K562 (cell line): ENCODE data around the gene MTNR1B. TPM values are rescaled to one million over a fixed set of nuclear protein-coding genes. Genes with fewer than 3 reads are reported as not detected.

ENCODE experiments used
- ATAC-seq: fragments of 200-7000 bp; cut with Tn5 transposase; 3 replicates; pipeline ENCODE4 v1.9.1; 2020; ENCODE audit warnings: moderate library complexity
- BruUV-seq: library from RNA; stranded (reverse); fragments of 400-500 nt; replicated peaks from 2 replicates; lab custom pipeline; 2021; lab: Mats Ljungman, UMichigan
- CTCF ChIA-PET: fragments of 300-600 bp; formaldehyde crosslinking; extraction: SDS; loops from one replicate; lab custom pipeline; 2021; ENCODE audit warnings: low intra/inter-chr PET ratio; lab: Yijun Ruan, JAX
- POLR2A ChIA-PET: fragments of 300-600, 350-650 bp; sonication (Branson Sonifier 250); formaldehyde crosslinking; extraction: SDS; loops from one replicate; lab custom pipeline; 2021; ENCODE audit warnings: antibody characterized with exemption, inconsistent platforms; lab: Yijun Ruan, JAX
- DNase-seq, 4 experiments: peaks; one replicate each; pipeline versions ENCODE4 v3.0.0 to v3.0.0-alpha.2; 2011 to 2018; ENCODE audit warnings: low spot score in 3 of 4, mixed read lengths in 3 of 4; ENCODE audit errors: extremely low read depth in 1 of 4
- FAIRE-seq: peaks from 2 replicates; lab custom pipeline; 2011; peaks lifted over from hg19 to GRCh38; lab: Jason Lieb, UNC
- H2AFZ ChIP-seq: 2 replicates; pipeline ENCODE4 v1.6.0; 2011; ENCODE audit warnings: low read depth, low read length, control low read depth, inconsistent platforms
- H3K27ac ChIP-seq: fragments of 200-600 bp; 3 replicates; pipeline ENCODE4 v1.8.0; 2011; ENCODE audit warnings: low read depth, mild to moderate bottlenecking, control low read depth, inconsistent platforms, low read length, moderate library complexity, mixed read lengths; ENCODE audit errors: extremely low read depth
- H3K27me3 ChIP-seq, 2 experiments: fragments of 300-600 bp in 1 of 2; 2 replicates in 1 of 2; 3 replicates in 1 of 2; pipeline versions ENCODE4 v1.6.0 to v1.8.0; 2011; ENCODE audit warnings: inconsistent platforms in 2 of 2, low read length in 2 of 2, mild to moderate bottlenecking in 1 of 2, mixed read lengths in 1 of 2, moderate library complexity in 1 of 2; ENCODE audit not compliant: control insufficient read depth in 2 of 2, insufficient read depth in 2 of 2
- H3K36me3 ChIP-seq: fragments of 300-600 bp; 3 replicates; pipeline ENCODE4 v1.8.0; 2011; ENCODE audit warnings: mild to moderate bottlenecking, low read length, inconsistent platforms; ENCODE audit not compliant: control insufficient read depth, insufficient read depth
- H3K4me1 ChIP-seq, 2 experiments: fragments of 200-600 bp in 1 of 2; replicated peaks in 1 of 2; 2 replicates in 1 of 2; 3 replicates in 1 of 2; pipeline versions ENCODE4 v1.5.1 to v1.8.0; 2011; ENCODE audit warnings: inconsistent platforms in 2 of 2, low read length in 2 of 2, mild to moderate bottlenecking in 1 of 2, mixed read lengths in 1 of 2, moderate library complexity in 1 of 2; ENCODE audit not compliant: control insufficient read depth in 2 of 2, insufficient read depth in 2 of 2
- H3K4me2 ChIP-seq: 2 replicates; pipeline ENCODE4 v1.6.1; 2011; ENCODE audit warnings: low read length, control low read depth, inconsistent platforms, mixed read lengths; ENCODE audit not compliant: insufficient read depth
- H3K4me3 ChIP-seq: fragments of 200-600 bp; sonication (generic), shearing (Covaris generic); 2 replicates; pipeline ENCODE4 v1.5.1; 2016; ENCODE audit warnings: control low read depth, inconsistent platforms
- H3K79me2 ChIP-seq: fragments of 200-600 bp; 3 replicates; pipeline ENCODE4 v1.8.0; 2011; ENCODE audit warnings: low read length, inconsistent platforms; ENCODE audit not compliant: control insufficient read depth, insufficient read depth
- H3K9ac ChIP-seq, 2 experiments: 2 replicates each; pipeline versions ENCODE4 v1.6.0 to v1.6.1; 2011; ENCODE audit warnings: low read depth in 2 of 2, low read length in 2 of 2, control low read depth in 1 of 2, inconsistent platforms in 1 of 2, mild to moderate bottlenecking in 1 of 2, mixed read lengths in 1 of 2; ENCODE audit not compliant: insufficient read depth in 1 of 2
- H3K9me1 ChIP-seq: one replicate; pipeline ENCODE4 v1.6.0; 2011; ENCODE audit warnings: inconsistent platforms, mild to moderate bottlenecking, low read length, moderate library complexity; ENCODE audit not compliant: control insufficient read depth, insufficient read depth
- H3K9me3 ChIP-seq: replicated peaks from 2 replicates; pipeline ENCODE4 v1.5.1; 2011; ENCODE audit warnings: low read depth, low read length, inconsistent platforms; ENCODE audit not compliant: control insufficient read depth, insufficient read depth
- H4K20me1 ChIP-seq: replicated peaks from 2 replicates; pipeline ENCODE4 v1.6.1; 2011; ENCODE audit warnings: low read length, inconsistent platforms, mixed read lengths; ENCODE audit not compliant: control insufficient read depth, insufficient read depth
- GABPB1 ChIP-seq: sonication (generic); formaldehyde crosslinking; IDR thresholded peaks from 2 replicates; pipeline ENCODE4 v1.8.0; 2022; ENCODE audit warnings: mild to moderate bottlenecking, missing genetic modification reagents
- IFI16 ChIP-seq: fragments of 250-450 bp; sonication (Bioruptor Pico); IDR thresholded peaks from 2 replicates; pipeline ENCODE4 v2.1.2; 2022; ENCODE audit warnings: mild to moderate bottlenecking, inconsistent platforms
- MTA2 ChIP-seq: fragments of 450-650 bp; IDR thresholded peaks from 2 replicates; pipeline ENCODE4 v1.6.1; 2016; ENCODE audit warnings: low read depth
- NCOA1 ChIP-seq: fragments of 450-650 bp; IDR thresholded peaks from 2 replicates; pipeline ENCODE4 v1.6.1; 2016; ENCODE audit warnings: low read depth
- NFRKB ChIP-seq: fragments of 450-650 bp; IDR thresholded peaks from 2 replicates; pipeline ENCODE4 v1.6.1; 2016; ENCODE audit warnings: low read depth
- PML ChIP-seq: IDR thresholded peaks from 2 replicates; pipeline ENCODE4 v1.6.1; 2012; ENCODE audit warnings: low read length, inconsistent platforms
- PRPF4 ChIP-seq: fragments of 200-400 bp; formaldehyde crosslinking; IDR thresholded peaks from one replicate; pipeline ENCODE4 v1.6.1; 2017; ENCODE audit warnings: low read length, low read depth, mild to moderate bottlenecking; ENCODE audit not compliant: insufficient read depth, poor library complexity, severe bottlenecking
- PYGO2 ChIP-seq: fragments of 450-650 bp; IDR thresholded peaks from 2 replicates; pipeline ENCODE4 v1.6.1; 2016; ENCODE audit warnings: mild to moderate bottlenecking, missing genetic modification characterization, moderate library complexity, missing compliant biosample characterization
- RBM39 ChIP-seq: fragments of 200-400 bp; formaldehyde crosslinking; optimal IDR thresholded peaks from 2 replicates; pipeline ENCODE3; 2018; ENCODE audit warnings: low read depth, low read length
- SOX6 ChIP-seq: fragments of 450-650 bp; IDR thresholded peaks from 2 replicates; pipeline ENCODE4 v1.6.1; 2014; ENCODE audit warnings: mild to moderate bottlenecking
- SRF ChIP-seq, 2 experiments: fragments of 250-450, 450-650 bp in 1 of 2; sonication (Bioruptor Pico) in 1 of 2; sonication (generic) in 1 of 2; formaldehyde crosslinking; IDR thresholded peaks; 2 replicates each; pipeline versions ENCODE4 v1.5.0 to v1.5.1; 2020 to 2022; ENCODE audit warnings: mild to moderate bottlenecking in 1 of 2, missing genetic modification reagents in 1 of 2
- SRSF1 ChIP-seq: fragments of 200-400 bp; formaldehyde crosslinking; IDR thresholded peaks from 2 replicates; pipeline ENCODE4 v1.6.1; 2017; ENCODE audit warnings: mild to moderate bottlenecking, low read depth, low read length, moderate library complexity
- ZNF165 ChIP-seq: fragments of 250-450 bp; sonication (Bioruptor Pico); IDR thresholded peaks from 2 replicates; pipeline ENCODE4 v1.4.0; 2020; ENCODE audit warnings: borderline replicate concordance
- ZNF184 ChIP-seq: sonication (generic); formaldehyde crosslinking; IDR thresholded peaks from 2 replicates; pipeline ENCODE4 v1.5.0; 2020; ENCODE audit warnings: missing genetic modification reagents
- ZNF778 ChIP-seq: fragments of 450-650 bp; formaldehyde crosslinking; IDR thresholded peaks from 2 replicates; pipeline ENCODE4 v1.4.0; 2020; ENCODE audit warnings: mild to moderate bottlenecking, moderate library complexity
- WGBS: fragments of 100-300 bp; shearing (Covaris generic); methylation state at CpG from one replicate; pipeline ENCODE4 v1.1.6; 2016; ENCODE audit warnings: low coverage, mixed read lengths; ENCODE audit not compliant: insufficient coverage; ENCODE audit errors: missing lambda C conversion rate; 5-methylcytosine and 5-hydroxymethylcytosine counted together
- in situ Hi-C: fragments of 300-500 bp; cut with MboI; formaldehyde crosslinking; loops from 4 replicates; pipeline ENCODE4 v1.15.0; 2018; ENCODE audit warnings: inconsistent platforms, mixed read lengths
- intact Hi-C: fragments of 100-400 bp; cut with micrococcal nuclease; formaldehyde crosslinking; loops from 2 replicates; pipeline ENCODE4 v1.14.2; 2022
- polyA plus RNA-seq, 8 experiments: library from polyadenylated mRNA; depleted of rRNA in 4 of 8; stranded (reverse) in 5 of 8; unstranded in 3 of 8; fragments of >200 nt; fragmentation: Nextera tagmentation in 2 of 8; fragmentation: Illumina TruSeq in 1 of 8; extraction: Ambion mirVana in 2 of 8; extraction: Trizol in 1 of 8; gene quantifications; 2 replicates each; pipeline versions ENCODE4 v1.2.1 to v1.2.3, GENCODE V29; 2011 to 2014; ENCODE audit warnings: inconsistent platforms in 1 of 8, missing spikeins in 1 of 8
- total RNA-seq, 7 experiments: library from RNA; depleted of rRNA in 6 of 7; stranded (reverse); fragments of >200 nt in 6 of 7; fragmentation: Illumina TruSeq in 2 of 7; extraction: Trizol in 2 of 7; gene quantifications; 2 replicates each; pipeline versions ENCODE4 v1.2.1 to v1.2.3, GENCODE V29; 2011 to 2021; ENCODE audit warnings: low replicate concordance in 1 of 7
- TF ChIP-seq, protein P1 (sequence below): fragments of 250-450 bp; sonication (Bioruptor Pico); IDR thresholded peaks from 2 replicates; pipeline ENCODE4 v1.5.0; 2022; ENCODE audit warnings: mild to moderate bottlenecking
- TF ChIP-seq, protein P2 (sequence below): sonication (generic); formaldehyde crosslinking; IDR thresholded peaks from 2 replicates; pipeline ENCODE4 v1.8.1; 2023; ENCODE audit warnings: mild to moderate bottlenecking, missing genetic modification reagents
- TF ChIP-seq, protein P3 (sequence below): fragments of 450-650 bp; conservative IDR thresholded peaks from 2 replicates; pipeline ENCODE4 v1.6.1; 2016; ENCODE audit warnings: missing genetic modification characterization, low read depth, mild to moderate bottlenecking, control low read depth, missing compliant biosample characterization

Gene MTNR1B
- total and polyA plus RNA-seq, 9 of the 15 experiments (the other 6 are each of a cell fraction or from before 2014, with no cell fraction given), result not detected

DNA sequence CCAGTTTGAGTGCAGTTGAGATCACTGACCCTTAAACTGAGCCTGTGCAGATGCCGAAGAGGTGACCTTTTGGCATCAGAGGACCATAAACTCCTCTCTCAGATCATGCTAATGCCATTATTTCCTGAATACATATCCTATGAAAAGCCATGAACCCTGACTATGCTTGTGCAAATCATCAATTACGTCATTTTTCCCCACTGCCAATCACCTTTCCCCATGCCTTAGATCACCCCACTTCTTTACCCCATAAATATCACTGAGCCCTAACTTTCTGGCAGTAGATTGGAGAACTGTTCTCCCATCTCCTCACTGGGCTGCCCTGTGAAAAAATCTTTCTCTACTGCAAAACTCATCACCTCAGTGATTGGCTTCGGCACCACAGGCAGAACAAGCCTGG lies 32.9 kb downstream of the MTNR1B start:
- no peak overlapping the region for H3K4me2 ChIP-seq
- CTCF ChIA-PET, result no interaction called here
- POLR2A ChIA-PET, result interaction anchor here (1.6 kb wide), 1 partner anchor 16 kb away, joined by 5 read pairs; no protein-coding TSS in a partner anchor
- DNase-seq (no peak), ATAC-seq (no peak), FAIRE-seq (no peak)
- no peak overlapping the region for H3K9ac ChIP-seq
- H3K4me1 ChIP-seq, result peaks cover 0 to 4% of the 10 kb centered on the region in 2 experiments; a peak in 2 of 5 replicates
- WGBS, result 39% methylated on average over 3 of the region's 3 CpGs
- intact Hi-C loops (no loop called here), in situ Hi-C loops (no loop called here)
- H2AFZ ChIP-seq, result no peak overlapping the region
- no peaks in the 10 kb centered on the region for H4K20me1 ChIP-seq
- H3K79me2 ChIP-seq, result no peaks in the 10 kb centered on the region
- H3K27ac ChIP-seq, result no peak overlapping the region; the same call in 2 of the 3 replicates
- no peaks in the 10 kb centered on the region for H3K36me3 ChIP-seq
- no peaks in the 10 kb centered on the region; the same call in 1 of the 2 replicates for H3K9me3 ChIP-seq
- H3K4me3 ChIP-seq, result no peak overlapping the region
- H3K9me1 ChIP-seq, result no peaks in the 10 kb centered on the region
- no TSS peak for BruUV-seq
- TF ChIP-seq MTA2, result no peak
- TF ChIP-seq NFRKB, result no peak
- TF ChIP-seq, protein P1, sequence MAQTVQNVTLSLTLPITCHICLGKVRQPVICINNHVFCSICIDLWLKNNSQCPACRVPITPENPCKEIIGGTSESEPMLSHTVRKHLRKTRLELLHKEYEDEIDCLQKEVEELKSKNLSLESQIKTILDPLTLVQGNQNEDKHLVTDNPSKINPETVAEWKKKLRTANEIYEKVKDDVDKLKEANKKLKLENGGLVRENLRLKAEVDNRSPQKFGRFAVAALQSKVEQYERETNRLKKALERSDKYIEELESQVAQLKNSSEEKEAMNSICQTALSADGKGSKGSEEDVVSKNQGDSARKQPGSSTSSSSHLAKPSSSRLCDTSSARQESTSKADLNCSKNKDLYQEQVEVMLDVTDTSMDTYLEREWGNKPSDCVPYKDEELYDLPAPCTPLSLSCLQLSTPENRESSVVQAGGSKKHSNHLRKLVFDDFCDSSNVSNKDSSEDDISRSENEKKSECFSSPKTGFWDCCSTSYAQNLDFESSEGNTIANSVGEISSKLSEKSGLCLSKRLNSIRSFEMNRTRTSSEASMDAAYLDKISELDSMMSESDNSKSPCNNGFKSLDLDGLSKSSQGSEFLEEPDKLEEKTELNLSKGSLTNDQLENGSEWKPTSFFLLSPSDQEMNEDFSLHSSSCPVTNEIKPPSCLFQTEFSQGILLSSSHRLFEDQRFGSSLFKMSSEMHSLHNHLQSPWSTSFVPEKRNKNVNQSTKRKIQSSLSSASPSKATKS (CRISPR knock-in tag), result no peak
- no peak for TF ChIP-seq NCOA1
- no peak for TF ChIP-seq SRF (CRISPR knock-in tag; IDR thresholded peaks at IDR 0.05)
- TF ChIP-seq SOX6, result no peak
- no peak for TF ChIP-seq PYGO2 (tag)
- no peak for TF ChIP-seq RBM39
- TF ChIP-seq ZNF165, result no peak
- TF ChIP-seq, protein P2, sequence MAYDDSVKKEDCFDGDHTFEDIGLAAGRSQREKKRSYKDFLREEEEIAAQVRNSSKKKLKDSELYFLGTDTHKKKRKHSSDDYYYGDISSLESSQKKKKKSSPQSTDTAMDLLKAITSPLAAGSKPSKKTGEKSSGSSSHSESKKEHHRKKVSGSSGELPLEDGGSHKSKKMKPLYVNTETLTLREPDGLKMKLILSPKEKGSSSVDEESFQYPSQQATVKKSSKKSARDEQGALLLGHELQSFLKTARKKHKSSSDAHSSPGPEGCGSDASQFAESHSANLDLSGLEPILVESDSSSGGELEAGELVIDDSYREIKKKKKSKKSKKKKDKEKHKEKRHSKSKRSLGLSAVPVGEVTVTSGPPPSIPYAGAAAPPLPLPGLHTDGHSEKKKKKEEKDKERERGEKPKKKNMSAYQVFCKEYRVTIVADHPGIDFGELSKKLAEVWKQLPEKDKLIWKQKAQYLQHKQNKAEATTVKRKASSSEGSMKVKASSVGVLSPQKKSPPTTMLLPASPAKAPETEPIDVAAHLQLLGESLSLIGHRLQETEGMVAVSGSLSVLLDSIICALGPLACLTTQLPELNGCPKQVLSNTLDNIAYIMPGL (CRISPR knock-in tag), result no peak
- TF ChIP-seq GABPB1 (CRISPR knock-in tag), result no peak
- no peak for TF ChIP-seq SRSF1
- TF ChIP-seq, protein P3, sequence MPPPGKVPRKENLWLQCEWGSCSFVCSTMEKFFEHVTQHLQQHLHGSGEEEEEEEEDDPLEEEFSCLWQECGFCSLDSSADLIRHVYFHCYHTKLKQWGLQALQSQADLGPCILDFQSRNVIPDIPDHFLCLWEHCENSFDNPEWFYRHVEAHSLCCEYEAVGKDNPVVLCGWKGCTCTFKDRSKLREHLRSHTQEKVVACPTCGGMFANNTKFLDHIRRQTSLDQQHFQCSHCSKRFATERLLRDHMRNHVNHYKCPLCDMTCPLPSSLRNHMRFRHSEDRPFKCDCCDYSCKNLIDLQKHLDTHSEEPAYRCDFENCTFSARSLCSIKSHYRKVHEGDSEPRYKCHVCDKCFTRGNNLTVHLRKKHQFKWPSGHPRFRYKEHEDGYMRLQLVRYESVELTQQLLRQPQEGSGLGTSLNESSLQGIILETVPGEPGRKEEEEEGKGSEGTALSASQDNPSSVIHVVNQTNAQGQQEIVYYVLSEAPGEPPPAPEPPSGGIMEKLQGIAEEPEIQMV (tag), result no peak
- TF ChIP-seq PML, result no peak
- TF ChIP-seq ZNF778, result no peak
- TF ChIP-seq PRPF4, result no peak
- no peak for TF ChIP-seq IFI16 (CRISPR knock-in tag)
- no peak for TF ChIP-seq ZNF184 (CRISPR knock-in tag)
- H3K27me3 ChIP-seq, result no peaks in the 10 kb centered on the region
